ENCODE data around the gene SYTL1. TPM values are rescaled to one million over a fixed set of nuclear protein-coding genes. Genes with fewer than 3 reads are reported as not detected.

SYTL1 gene
- total RNA-seq, 1 donor from 2014 or later: 30.6 TPM

DNA sequence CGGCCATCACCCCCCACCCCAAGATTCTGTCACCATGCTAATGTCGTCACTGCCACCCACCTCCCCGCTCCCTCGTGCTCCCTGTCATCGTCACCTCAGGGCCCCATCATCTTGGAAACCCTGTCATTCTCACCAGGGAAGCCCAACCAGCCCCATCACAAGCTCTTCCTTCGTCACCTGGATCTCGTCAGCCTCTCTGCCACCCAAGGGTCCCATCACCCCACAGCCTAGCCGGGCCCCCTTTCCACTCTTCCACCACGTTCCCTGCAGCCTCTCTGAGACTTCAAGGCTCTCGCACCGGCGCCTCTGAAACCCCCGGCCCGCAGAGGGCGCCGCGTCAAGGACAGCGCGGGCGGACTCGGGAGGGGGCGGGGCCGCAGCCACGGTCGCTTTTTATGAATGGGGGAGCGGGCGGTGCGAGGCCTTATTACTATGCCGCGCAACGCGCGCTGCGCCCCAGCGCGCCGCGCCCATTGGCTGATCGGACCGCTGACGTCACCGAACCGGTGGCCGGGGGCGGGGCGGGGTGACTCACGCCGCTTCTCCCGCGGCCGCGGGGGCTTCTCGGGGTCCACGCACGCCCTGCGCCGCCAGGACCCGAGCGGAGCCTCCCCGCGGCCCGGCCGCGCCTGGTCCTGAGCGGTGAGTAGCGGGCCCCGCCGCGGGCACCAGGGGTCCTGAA, 50.4 kb downstream of the SYTL1 start, which contains the start of gene GPR3:
TSS of gene GPR3 (plus strand) at position 527 of the 682 bp plus-strand sequence. CDS start 1,177 bp downstream, outside the sequence.
- Histone ChIP-seq H3K27me3 (no peaks in the 10 kb centered on the region), H3K27ac (peak within 1 kb of the TSS; percentile 55), H3K9me3 (no peaks in the 10 kb centered on the region), H3K4me3 (peak within 1 kb of the TSS; percentile 48), H3K4me1 (peaks cover 32% of the 10 kb centered on the region), H3K36me3 (no peaks in the 10 kb centered on the region)
- TF ChIP-seq, protein P1, sequence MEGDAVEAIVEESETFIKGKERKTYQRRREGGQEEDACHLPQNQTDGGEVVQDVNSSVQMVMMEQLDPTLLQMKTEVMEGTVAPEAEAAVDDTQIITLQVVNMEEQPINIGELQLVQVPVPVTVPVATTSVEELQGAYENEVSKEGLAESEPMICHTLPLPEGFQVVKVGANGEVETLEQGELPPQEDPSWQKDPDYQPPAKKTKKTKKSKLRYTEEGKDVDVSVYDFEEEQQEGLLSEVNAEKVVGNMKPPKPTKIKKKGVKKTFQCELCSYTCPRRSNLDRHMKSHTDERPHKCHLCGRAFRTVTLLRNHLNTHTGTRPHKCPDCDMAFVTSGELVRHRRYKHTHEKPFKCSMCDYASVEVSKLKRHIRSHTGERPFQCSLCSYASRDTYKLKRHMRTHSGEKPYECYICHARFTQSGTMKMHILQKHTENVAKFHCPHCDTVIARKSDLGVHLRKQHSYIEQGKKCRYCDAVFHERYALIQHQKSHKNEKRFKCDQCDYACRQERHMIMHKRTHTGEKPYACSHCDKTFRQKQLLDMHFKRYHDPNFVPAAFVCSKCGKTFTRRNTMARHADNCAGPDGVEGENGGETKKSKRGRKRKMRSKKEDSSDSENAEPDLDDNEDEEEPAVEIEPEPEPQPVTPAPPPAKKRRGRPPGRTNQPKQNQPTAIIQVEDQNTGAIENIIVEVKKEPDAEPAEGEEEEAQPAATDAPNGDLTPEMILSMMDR (IDR thresholded peaks at IDR 0.05): peak; percentile 57
- ATAC-seq: peak; percentile 87
- intact Hi-C loops (cut with DNase I): loop anchor here (2.0 to 10.0 kb wide), 3 partner anchors 91 to 273 kb away; partner anchors contain the start of gene AHDC1
- peak; percentile 92 for DNase-seq

DNA sequence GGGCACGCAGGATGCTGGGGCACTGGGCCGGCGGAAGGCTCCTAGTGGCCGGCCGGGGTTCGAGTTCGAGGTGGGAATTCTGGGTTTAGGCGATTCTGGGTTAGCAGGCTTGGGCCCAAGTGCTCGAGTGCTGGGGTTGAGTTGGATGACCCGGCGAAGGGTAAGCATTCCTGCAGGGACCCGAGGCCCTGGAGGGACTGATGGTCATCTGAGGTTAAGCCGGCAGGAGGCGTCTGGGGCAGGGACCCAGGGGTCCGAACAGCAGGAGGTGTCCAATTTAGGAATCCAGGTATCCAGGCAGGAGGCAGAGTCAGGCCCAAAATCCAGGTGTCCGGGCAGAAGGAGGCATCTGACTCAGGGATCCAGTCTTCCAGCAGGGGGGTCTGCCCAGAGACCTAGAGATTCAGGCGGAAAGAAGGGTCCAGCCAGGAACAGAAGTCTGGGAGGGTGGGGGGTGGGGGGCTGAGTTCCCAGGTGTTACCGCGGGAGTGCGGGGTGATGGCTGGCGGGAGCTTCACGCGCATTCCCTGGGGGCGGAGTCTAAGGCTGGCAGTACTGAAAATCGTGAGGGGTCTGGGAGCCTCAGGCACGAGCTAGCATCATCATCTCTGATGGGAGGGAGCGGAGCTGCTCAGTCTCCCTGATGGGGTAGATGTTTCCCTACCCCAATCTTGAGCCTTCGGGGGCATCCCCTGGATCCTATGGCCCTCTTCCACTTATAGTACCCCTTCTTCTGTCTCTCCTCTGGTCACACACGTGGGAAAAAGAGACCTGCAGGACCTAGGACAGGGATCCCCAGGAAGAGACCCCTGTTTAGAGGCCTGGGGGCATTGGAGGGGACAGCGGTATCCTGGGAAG, 51.2 kb downstream of the SYTL1 start:
- Histone ChIP-seq H3K4me1 (peaks cover 34% of the 10 kb centered on the region), H3K4me3 (peak overlapping the region; percentile 48), H3K36me3 (no peaks in the 10 kb centered on the region), H3K27ac (peak overlapping the region; percentile 42), H3K9me3 (no peaks in the 10 kb centered on the region), H3K27me3 (no peaks in the 10 kb centered on the region)
- TF ChIP-seq, protein P1 (IDR thresholded peaks at IDR 0.05): no peak
- intact Hi-C loops (cut with DNase I): loop anchor here (2.0 to 10.0 kb wide), 3 partner anchors 92 to 272 kb away; partner anchors contain the start of gene AHDC1
- DNase-seq (no peak), ATAC-seq (no peak)

DNA sequence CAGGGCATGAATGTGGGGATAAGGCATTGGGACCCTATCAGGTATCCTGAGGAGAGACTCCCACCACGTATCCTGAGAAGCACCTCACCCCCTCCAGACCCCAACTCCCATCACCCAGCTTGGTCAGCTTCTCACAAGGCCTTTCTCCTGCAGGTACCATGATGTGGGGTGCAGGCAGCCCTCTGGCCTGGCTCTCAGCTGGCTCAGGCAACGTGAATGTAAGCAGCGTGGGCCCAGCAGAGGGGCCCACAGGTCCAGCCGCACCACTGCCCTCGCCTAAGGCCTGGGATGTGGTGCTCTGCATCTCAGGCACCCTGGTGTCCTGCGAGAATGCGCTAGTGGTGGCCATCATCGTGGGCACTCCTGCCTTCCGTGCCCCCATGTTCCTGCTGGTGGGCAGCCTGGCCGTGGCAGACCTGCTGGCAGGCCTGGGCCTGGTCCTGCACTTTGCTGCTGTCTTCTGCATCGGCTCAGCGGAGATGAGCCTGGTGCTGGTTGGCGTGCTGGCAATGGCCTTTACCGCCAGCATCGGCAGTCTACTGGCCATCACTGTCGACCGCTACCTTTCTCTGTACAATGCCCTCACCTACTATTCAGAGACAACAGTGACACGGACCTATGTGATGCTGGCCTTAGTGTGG, 51.9 kb downstream of the SYTL1 start:
- Histone ChIP-seq H3K4me1 (peaks cover 34% of the 10 kb centered on the region), H3K9me3 (no peaks in the 10 kb centered on the region), H3K27ac (no peak overlapping the region), H3K27me3 (no peaks in the 10 kb centered on the region), H3K4me3 (no peak overlapping the region), H3K36me3 (no peaks in the 10 kb centered on the region)
- no peak for ATAC-seq
- DNase-seq: no peak
- TF ChIP-seq, protein P1 (IDR thresholded peaks at IDR 0.05): no peak
- intact Hi-C loops (cut with DNase I): loop anchor here (2.0 to 10.0 kb wide), 3 partner anchors 93 to 271 kb away; partner anchors contain the start of gene AHDC1

DNA sequence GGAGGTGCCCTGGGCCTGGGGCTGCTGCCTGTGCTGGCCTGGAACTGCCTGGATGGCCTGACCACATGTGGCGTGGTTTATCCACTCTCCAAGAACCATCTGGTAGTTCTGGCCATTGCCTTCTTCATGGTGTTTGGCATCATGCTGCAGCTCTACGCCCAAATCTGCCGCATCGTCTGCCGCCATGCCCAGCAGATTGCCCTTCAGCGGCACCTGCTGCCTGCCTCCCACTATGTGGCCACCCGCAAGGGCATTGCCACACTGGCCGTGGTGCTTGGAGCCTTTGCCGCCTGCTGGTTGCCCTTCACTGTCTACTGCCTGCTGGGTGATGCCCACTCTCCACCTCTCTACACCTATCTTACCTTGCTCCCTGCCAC, 52.4 kb downstream of the SYTL1 start:
- H3K27me3 ChIP-seq: no peaks in the 10 kb centered on the region
- no peaks in the 10 kb centered on the region for H3K36me3 ChIP-seq
- peaks cover 34% of the 10 kb centered on the region for H3K4me1 ChIP-seq
- ATAC-seq: no peak
- DNase-seq: no peak
- TF ChIP-seq, protein P1 (IDR thresholded peaks at IDR 0.05): no peak
- no peaks in the 10 kb centered on the region for H3K9me3 ChIP-seq
- no peak overlapping the region for H3K4me3 ChIP-seq
- no peak overlapping the region for H3K27ac ChIP-seq
- intact Hi-C loops (cut with DNase I): loop anchor here (10.0 kb wide), 2 partner anchors 211 to 271 kb away; partner anchors contain the start of gene AHDC1

DNA sequence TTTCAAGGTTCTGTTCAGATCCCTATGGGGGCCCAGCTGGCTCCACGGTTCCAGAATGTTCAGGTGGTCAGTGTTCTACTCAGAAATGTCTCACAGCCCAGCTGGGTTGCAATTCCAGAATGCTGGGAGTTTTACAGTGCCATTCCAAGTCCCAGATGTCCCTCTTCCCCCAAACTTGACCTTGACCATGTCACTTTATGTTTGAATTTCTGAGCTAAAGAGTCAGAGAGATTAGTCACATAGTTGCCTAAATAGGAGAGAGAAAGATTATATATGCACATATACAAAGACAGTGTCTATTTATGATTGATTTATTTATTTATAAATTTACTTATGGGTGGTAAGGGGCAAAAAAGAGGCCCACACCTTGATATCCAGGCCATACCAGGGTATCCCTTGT, 53.1 kb downstream of the SYTL1 start:
- intact Hi-C loops (cut with DNase I): loop anchor here (10.0 kb wide), 2 partner anchors 210 to 270 kb away; partner anchors contain the start of gene AHDC1
- no peak for DNase-seq
- no peaks in the 10 kb centered on the region for H3K27me3 ChIP-seq
- H3K4me1 ChIP-seq: peaks cover 34% of the 10 kb centered on the region
- no peak for ATAC-seq
- no peaks in the 10 kb centered on the region for H3K36me3 ChIP-seq
- no peak overlapping the region for H3K27ac ChIP-seq
- no peaks in the 10 kb centered on the region for H3K9me3 ChIP-seq
- TF ChIP-seq, protein P1 (IDR thresholded peaks at IDR 0.05): no peak
- H3K4me3 ChIP-seq: no peak overlapping the region
